Epithelial cell of proximal tubule (primary cell): ENCODE measurements around the gene MEIS2. TPM values are rescaled to one million over a fixed set of nuclear protein-coding genes. Genes with fewer than 3 reads are reported as not detected.

Experiments used
- DNase-seq: peaks from one replicate; pipeline ENCODE4 v3.0.0-alpha.2; 2011; ENCODE audit warnings: low read depth
- H3K4me3 ChIP-seq: 2 replicates; pipeline ENCODE4 v1.5.1; 2011; ENCODE audit warnings: low read depth, mild to moderate bottlenecking, low read length
- CTCF ChIP-seq: conservative IDR thresholded peaks from 2 replicates; pipeline ENCODE4 v1.5.1; 2012; ENCODE audit warnings: low read depth, mild to moderate bottlenecking, low read length
- total RNA-seq: library from RNA; depleted of rRNA; stranded (reverse); fragments of >200 nt; gene quantifications from 2 replicates; pipeline ENCODE4 v1.2.3, GENCODE V29; 2015

The MEIS2 gene
- total RNA-seq, 1 donor from 2014 or later: 14.0 TPM

DNA sequence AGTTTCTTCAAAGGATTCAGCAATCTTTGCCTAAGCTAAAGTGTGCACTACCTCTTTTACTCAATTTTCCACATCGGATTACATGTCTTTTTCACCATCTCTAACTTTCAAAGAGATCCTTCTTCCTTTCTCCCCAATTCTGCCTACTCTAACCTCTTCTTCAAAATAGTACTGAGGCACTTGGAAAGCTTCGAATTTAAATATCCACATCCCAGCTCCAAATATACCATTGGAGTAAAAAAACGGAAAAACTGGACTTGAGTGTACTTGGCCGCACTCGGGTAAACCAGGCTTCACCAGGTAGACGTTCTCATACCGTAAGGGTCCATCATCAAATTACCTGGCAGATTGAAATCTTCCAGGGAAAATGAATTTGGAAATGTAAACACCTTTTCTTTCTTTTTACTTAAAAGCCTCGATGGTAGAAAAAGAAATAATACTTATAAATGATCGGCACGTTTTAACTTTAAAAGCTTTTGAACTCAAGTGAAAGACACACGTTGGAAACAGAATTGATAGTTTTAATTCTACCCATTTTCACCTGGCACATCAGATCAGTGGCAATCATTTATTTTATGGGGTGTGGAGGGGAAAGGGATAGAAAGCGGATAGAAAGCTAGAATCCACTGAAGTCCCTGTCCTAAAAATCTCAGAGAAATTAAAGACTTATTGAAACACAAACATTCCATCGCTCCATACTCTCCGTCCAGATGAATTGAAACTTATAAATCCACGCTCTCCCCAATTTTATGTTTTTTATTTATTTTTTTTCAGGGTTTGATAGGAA is 8.2 kb upstream of the MEIS2 start:
- no peak for TF ChIP-seq CTCF
- DNase-seq: no peak
- H3K4me3 ChIP-seq: no peak overlapping the region

GRCh38 chr15:37107744-37108380 is 7.5 kb upstream of the MEIS2 start:
- TF ChIP-seq CTCF: no peak
- no peak for DNase-seq
- no peak overlapping the region for H3K4me3 ChIP-seq

GRCh38 chr15:37107071-37107743 is 6.9 kb upstream of the MEIS2 start:
- TF ChIP-seq CTCF: no peak
- DNase-seq: no peak
- no peak overlapping the region for H3K4me3 ChIP-seq

- no peak for DNase-seq
- H3K4me3 ChIP-seq: no peak overlapping the region
- peak; percentile 61 for TF ChIP-seq CTCF
Observed at GRCh38 chr15:37106490-37107001, 6.2 kb upstream of the MEIS2 start.

DNA sequence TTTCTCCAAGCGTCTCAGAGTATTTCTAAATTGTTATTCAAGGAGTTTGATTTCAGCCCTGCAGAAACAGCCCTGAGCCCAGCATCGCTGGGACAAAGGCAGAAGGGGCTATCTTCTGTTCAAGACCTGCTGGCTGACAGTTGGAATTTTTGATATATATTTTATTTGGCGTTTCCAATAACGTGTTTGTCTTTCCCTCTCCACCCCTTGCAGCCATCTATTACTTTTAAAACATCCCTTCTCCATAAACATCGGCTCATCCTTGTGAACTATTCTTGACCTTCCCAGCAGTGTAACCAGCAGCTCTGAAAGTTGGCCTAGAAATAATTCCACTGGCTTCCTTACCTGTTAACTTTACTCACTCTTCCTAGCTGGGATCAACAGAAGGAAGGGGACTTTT is 5.5 kb upstream of the MEIS2 start:
- no peak for TF ChIP-seq CTCF
- no peak for DNase-seq
- H3K4me3 ChIP-seq: no peak overlapping the region

DNA sequence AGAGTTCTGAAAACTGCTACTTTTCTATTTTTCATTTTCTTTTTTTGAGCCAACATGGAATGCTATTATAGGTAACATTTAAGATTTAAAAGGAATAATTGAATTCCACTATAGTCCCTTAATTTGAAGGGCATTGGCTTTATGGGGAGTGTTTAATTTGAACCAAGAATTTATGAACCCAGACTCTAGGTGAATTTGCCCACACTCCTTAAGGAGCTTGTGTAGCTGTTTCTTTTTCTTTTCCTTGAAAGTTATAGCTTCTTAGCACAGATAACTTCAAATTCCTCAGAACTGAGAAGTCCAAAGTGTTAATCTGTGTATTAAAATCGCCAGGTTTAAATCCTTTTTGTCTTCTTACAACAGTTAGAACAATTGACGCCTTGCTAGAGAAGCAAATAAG is 4.7 kb upstream of the MEIS2 start:
- no peak for TF ChIP-seq CTCF
- no peak overlapping the region for H3K4me3 ChIP-seq
- DNase-seq: no peak
